NCI-H1092 treated with DMSO at 0.1 percent for 48 hours (cell line): ENCODE data around the gene TCAP.

Experiments used
- DNase-seq: peaks from one replicate; lab custom pipeline; 2025; lab: John Stamatoyannopoulos, UW

The TCAP gene

DNA sequence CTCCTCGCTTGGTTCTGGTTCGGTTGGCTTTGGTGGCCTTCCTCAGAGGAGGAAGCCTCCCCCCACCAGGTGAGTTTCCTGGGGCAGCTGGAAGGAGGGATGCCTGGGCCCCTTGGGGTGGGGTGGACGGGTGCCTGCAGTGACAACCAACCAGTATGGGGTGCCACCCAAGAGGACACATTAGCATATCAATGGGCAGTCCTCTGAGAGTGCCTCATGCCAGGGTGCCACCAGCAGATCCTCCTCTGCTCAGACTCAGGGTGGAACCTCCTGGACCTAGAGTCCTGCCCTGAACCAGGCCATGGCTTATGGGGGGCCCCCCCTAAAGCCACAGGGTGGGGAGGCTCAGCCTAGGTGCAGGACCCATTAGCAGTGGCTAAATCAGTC lies 35.7 kb upstream of the TCAP start:
- DNase-seq, result no peak

DNA sequence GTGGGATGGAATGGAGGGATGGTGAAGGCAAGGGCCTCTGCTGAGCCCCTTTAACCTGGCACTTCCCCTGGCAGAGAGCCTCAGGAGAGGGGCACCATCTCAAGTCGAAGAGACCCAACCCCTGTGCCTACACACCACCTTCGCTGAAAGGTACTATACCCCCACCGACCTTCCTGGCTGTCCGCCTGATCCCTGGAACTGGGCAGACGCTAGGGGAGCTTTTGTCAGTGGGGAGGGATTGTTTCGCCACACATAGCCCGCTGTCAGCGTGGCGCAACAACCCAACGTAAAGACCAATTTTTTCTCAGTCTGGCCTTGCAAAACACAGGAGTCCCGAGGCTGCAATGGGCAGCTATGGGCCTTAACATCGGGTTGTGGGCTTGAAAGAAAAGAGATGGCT lies 35.3 kb upstream of the TCAP start:
- DNase-seq, result no peak

DNA sequence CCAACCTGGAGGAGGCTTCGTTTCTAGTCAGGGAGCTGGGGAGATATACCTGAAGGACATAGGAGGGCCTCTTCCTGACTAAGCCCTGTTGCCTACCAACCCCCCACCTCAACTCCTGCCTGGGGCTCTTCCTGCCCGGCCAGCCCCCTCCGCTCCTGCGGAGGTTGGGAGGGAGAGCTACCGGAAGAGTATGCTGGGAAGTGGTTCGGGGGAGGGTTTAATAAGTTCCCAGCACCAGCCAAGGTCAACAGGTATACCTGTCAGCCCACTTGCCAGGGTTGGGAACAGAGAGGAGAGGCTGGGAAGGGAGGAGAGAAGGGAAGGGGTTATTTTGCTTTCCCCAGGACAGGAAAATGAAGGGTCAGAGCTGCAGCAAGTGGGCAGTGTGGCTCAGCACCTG lies 33.7 kb upstream of the TCAP start:
- DNase-seq, result no peak

DNA sequence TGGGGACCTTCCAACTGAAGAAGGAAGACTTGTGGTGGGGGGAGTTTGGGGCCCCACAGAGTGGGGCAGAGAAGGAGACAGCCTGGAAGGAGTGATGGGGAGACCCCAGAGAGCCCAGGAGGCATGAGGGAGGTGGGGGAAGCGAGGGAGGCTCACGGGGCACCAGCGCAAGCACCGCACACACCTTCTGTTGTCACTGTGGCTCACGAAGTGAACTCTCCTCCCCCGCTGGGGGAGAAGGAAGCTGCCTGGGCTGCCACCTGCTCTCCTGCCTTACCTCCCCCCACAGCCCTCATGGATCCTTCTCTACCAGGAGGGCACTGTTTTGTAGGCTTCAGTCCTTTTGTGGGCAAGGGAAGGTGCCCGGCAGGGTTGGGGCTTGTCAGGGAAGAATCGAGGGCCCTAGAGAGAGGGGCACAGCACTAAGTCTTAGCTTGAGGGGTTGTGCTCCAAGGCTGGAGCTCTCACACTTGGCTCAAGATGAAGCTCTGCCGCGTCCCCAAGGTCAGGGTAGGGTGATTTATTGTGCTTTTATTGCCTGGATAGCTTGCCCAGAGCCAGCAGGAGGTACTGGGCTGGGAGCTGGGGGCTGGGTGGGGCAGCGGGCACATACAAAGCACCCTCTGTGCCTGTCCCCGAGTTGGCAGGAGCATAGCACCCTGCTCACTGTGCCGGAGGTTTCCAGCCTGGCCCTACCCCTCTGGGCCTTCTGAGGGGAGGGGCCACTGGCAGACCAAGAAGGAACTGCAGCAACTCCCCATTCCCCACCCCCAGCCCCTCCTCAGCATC lies 32.8 kb upstream of the TCAP start:
- DNase-seq, result peak; percentile 74

DNA sequence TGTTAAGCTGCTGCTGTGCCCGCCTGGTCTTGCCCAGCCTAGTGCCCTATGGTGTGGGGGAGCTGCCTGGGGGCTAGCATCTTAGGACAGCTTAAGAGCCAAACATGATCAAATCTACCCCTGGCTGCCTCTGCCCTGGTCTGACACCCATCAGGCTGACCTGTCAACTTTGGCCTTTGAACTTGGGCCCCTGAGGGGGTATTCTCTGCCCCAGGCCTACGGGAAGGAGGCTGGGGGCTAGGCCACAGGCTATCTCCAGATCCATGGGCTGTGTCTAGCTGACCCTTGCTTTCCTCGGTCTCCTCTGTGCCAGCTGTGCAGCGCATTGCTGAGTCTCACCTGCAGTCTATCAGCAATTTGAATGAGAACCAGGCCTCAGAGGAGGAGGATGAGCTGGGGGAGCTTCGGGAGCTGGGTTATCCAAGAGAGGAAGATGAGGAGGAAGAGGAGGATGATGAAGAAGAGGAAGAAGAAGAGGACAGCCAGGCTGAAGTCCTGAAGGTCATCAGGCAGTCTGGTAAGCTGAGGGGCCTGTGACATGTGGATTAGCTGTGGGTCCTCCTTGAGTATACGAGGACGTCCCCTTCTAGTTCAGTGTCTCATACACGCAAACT lies 31.5 kb upstream of the TCAP start:
- no peak for DNase-seq

DNA sequence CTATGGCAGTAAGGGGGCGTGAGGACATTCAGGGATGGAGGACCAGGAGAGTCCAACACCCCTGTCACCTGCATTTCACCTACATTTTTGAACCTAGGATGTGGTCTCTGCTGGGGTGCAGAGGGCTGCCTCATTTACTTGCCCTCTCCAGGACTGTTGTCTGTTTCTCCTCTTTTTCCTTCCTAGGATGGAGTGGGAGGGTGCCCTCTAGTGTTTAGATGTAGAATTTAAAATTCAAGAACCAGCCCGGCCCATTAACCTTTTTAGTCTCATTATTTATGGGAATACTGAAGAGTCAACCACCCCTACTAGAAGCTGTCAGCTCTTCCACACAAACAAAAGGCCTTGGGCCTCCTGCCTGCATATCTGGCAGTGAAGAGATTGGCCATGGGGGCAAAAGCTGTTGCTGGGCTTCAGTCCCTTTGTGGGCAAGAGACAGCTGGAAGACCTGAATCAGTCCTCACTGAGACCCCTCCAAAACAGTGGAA lies 30.7 kb upstream of the TCAP start:
- DNase-seq, result peak; percentile 67

DNA sequence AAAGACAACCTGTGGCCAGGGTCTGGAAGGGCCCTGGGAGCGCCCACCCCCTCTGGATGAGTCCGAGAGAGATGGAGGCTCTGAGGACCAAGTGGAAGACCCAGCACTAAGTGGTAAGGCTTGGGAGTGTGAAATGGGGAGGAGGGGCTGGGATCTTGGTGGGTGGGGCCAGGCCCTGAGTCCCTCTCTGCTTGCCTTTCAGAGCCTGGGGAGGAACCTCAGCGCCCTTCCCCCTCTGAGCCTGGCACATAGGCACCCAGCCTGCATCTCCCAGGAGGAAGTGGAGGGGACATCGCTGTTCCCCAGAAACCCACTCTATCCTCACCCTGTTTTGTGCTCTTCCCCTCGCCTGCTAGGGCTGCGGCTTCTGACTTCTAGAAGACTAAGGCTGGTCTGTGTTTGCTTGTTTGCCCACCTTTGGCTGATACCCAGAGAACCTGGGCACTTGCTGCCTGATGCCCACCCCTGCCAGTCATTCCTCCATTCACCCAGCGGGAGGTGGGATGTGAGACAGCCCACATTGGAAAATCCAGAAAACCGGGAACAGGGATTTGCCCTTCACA lies 29.5 kb upstream of the TCAP start:
- no peak for DNase-seq

DNA sequence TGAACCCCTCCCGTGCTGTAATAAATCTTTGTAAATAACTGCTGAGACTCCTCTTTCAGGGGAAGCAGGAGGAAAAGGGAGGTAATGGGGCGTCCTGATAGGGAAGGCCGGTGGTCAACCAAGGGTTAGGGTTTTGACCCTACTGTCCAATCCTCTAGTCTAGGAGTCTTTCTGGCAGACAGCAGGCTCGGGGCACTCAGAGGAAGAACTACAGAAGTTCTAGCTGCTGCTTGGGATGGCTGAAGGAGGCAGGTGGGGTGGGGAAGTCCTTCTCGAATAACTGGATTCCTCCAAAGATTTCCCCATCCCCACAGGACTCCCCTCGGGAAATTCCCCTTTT lies 28.6 kb upstream of the TCAP start:
- DNase-seq, result no peak

DNA sequence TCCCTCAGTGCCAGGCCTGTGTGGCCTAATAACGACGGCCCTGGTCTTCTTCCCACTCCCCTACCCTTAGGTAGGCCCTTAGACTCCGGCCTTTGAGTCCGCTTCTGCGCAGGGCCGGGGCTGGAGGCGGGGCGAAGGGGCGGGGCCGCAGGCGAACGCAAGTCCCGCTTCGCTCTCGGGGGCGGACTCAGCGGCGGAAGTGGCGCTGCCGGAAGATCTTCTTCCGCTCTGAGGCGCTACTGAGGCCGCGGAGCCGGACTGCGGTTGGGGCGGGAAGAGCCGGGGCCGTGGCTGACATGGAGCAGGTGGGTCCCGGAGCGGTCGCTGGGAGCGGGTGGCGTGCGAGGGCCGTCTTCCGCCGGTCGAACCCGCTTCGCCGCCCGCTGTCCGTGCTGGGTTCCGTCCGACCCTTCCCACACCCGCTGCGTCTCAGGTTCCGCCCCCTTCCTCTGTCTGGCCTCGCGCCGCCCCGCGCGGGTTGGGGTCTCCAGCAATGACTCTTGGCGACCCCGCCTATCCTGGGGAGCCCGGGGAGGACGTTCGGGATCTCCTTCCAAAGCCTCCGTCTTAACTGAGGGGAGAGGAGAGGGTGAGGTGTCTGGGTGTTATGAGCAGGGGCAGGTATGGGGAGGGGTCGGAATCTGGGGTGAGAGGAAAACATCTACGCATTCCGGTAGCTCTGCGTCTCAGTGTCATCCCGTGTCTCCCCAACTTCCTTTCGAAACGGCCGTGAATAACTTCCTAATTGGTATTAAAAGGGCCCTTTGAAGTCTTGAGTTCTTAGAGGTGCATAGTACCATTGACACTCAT lies 28.0 kb upstream of the TCAP start, which contains the start of gene STARD3:
TSS of gene STARD3 (plus strand) at position 218 of the 810 bp plus-strand sequence. CDS start 16,388 bp downstream, outside the sequence.
- peak; percentile 68 for DNase-seq

DNA sequence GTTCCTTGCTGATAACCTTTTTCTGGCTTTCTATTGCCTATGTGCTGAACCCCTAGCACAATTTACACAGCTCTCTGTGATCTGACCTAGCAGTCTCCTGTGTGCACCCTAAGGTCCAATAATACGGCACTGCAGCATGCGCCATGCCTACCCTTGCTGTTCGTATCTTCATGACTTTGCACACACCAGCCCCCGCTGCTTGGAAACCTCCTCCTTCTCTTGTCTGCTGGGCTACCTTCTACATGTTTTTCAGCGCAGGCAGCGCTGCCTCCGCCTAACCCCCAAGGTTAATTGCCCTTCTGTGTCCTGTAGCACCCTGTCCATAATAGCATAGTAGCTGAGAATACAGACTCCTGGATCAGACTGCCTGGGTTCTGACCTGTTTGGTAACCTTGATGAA lies 26.8 kb upstream of the TCAP start:
- DNase-seq, result no peak

DNA sequence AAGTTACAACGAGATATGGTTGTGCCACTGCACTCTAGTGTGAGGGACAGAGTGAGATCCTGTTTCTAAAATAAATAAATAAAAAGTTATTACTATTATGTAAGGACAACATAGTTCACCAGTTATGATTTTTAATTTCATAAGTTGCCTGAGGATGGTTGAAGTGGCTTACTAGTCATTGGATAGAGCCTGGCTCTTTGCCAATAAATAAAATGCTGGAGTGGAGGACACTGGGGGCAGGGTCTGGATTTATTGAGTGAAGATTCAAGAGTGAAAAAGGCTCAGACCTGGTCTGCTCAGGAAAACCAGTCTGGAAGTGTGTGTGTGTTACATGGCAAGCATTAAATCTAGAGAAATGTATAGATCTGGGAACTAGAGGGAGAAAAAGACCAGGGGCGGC lies 26.1 kb upstream of the TCAP start:
- no peak for DNase-seq

DNA sequence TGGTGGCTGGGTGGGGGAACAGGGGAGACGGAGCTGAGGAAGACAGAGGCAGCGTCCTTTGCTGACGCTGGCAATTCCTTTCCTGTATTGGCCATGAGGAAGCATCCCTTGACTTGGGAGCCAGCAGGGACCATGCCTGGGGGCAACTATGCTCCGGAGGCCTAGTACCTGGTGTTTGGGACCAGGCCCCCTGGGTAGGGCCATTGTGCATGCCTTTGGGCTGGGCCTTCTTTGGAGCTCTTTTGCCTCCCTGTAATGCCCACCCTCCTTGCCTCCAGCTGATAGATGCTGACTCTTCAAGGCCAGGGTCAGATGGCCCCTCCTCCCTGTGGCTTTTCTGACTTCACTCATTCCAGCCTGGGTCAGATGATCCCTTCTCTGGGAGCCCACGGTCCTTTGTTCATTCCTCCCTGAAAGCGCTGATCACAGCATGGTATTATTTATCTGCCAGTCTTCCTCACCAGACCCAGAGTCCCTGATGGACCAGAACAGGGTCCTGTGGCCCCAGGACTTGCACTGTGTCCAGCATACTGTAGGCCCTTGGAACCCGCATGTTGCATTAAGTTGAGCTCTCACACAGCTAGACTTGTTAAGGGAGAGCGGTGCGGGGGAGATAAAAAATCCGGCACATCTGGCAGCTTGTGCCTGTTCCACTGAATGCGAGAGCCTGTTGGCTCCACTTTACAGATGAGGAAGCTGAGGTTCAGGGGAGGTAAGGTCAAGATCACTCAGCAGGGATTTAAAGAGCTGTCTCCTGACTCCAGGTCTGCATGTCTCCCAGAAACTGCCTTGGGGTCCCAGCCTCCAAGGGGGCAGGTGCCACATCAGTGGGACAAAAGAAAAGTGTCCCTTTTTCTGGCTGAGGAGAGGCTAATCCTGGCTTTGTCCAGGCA lies 25.3 kb upstream of the TCAP start:
- no peak for DNase-seq

DNA sequence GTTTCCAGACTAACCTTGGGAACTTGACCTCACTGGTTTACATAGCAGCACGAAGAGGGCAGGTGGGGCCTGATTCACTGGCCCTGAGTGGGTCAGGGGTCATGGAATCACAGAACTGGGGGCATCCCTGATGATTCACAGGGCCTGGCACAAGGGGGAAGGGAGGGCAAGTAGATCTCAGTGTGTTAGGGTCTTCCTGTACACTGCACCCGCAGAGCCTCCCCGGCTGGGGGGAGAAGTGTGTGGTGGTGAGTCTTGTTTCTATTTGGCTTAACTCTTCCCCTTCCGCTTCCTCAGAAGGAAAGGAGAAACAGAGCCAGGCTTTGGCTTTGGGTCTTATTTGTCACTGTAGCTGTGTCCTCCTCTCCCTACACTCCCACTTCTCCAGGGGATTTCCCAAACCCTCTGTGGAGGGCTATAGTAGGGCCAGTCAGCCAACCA lies 24.5 kb upstream of the TCAP start:
- DNase-seq, result no peak

DNA sequence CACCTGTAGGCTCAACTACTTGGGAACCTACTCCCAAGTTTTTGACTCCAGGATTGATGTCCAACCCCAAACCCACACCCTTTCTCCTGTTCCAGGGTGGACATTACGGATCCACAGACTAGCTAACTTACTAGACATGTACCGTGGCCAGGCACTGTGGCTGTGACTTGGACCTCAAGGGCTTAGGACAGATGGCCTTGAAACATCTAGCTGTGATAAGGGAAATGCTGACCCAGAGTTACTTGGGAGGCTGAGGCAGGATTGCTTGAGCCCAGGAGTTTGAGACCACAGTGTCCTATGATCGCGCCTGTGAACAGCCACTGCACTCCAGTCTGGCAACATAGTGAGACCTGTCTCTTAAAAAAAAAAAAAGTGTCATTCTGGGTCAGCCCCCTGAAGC lies 24.1 kb upstream of the TCAP start:
- DNase-seq, result no peak

DNA sequence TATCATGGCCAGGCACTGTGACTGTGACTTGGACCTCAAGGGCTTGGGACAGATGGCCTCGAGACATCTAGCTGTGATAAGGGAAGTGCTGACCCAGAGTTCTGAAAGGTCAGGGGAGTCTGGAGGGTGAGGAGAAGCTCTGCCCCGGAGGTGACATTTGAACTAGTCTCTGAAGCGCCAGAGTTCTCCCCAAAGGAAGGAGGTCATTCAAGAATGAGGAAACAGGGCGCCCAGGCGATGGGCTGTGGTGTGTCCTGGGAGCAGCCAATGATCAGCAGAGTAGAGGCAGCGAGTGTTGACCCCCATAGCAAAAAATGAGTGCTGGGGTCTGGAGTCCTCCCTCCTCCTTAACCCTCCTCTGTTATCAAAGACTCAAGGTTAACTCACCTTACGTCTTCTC lies 23.3 kb upstream of the TCAP start:
- DNase-seq, result no peak

DNA sequence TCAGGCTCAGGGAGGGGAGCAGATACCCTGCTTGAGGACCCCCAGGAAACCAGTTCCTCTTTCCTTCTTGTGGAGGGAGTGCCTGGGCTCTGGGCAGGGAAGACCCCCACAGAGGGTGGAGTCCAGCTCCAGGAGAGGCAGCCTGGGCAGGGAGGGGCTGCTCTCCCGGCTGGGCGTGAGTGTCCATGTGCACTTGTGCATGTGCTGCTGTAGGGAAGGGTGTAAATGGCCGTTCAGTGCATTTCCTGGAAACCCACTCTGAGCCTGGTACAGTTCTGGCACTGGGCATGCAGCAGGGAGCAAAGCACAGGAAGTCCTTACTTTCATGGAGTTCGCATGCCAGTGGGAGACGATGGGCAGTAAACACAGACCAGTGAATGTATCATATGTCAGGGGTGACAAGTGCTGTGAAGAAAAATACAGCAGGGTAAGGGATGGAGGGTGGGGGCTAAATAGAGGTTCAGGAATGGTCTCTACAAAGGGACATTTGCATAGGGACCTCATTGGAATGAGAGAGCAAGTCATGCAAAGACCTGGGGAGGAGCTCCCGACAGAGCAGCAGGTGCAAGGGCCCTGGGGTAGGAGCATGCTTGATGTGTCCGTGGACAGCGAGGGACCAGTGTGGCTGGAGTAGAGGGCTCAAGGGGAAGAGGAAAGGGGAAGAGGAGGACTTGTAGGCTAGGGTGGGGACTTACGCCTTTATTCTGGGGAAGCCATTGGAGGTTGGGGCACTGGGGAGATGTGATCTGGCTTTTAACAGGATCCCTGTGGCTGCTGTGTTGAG lies 22.7 kb upstream of the TCAP start:
- no peak for DNase-seq

DNA sequence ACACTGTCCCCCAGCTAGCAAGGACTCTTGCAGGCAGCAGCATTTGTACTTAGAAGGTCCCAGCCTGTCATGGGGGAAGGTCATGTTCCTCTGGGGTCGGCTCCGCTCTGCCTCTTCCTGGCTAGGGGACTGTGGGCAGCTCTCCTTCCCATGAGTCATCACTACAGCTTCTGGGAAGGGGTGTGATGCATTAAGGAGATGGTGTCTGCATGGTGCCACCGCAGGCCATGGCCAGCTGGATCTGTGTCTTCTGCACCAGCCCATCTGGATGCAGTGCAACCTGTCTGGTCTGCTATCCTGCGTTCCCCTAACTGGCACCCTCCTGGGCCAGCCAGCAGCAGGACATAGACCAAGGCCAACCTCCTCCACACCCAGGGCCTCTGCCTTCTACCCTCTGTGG lies 21.9 kb upstream of the TCAP start:
- DNase-seq, result no peak

DNA sequence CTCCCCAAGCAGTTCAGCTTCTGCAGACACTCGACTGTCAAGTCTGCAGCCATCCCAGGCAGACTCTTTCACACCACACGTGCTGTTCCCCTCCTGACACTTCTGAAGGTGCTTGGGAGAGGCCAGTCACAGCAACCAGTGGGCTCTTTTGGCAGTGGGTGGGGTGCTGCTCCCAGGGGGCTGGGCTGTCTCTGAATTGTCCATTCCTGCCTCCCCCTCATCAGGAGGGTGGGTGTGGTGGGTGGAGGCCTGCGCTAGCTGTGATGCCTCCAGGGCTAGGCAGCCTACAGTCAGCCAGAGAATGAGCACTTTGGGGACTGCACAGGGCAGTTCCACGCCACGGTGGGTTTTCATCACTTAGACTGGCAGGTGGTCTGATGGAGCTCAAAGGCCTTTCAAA lies 17.9 kb upstream of the TCAP start:
- no peak for DNase-seq

DNA sequence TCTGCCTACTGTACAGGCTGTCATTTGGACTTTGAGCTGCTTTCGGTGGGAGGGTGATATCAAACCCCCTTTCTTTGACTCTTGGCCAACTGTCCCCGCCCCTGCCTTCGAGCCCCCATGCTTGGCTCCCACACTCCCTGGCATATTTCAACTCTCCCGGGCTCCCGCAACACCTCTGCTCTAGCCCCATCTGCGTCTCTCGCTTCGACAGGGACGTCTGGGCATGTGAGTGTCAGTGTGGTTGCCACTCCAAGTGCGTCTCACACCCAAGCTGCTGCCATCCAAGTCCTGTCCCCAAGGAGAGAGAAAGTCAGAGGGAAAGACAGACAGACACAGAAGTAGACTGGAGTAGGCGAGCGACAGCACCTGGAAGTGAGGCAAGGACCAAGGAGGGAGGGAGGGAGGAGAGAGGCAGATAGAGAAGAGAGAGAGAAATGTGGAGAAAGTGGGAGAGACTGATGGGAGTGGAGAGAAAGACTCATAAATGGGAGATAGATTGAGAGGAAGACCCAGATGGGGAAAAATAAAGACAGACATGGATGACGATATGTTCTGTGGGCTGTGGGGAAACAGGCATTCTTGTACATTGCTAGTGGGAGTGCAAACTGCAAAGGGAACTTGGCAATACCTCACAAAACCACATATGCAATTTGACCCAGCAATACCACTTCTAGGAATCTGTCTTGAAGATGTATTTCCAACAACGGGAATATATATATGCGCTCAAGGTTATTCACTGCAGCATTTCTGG lies 16.4 kb upstream of the TCAP start:
- DNase-seq, result no peak

DNA sequence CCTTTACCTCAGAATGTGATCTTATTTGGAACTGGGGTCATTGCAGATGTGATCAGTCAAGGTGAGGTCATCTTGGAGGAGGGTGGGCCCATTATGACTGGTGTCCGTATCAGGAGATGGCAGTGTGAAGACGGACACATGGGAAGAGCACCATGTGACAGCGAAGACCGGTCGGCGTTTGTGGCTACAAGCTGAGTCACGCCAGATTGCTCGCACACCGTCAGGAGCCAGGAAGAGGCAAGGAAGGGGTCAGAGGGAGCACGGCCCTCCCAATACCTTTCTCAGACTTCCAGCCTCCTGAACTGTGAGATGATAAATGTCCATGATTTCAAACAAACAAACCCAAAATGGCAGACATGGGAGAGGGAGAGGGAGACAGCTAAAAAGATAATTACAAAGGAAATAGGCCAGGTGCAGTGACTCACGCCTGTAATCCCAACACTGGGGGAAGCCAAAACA lies 15.0 kb upstream of the TCAP start:
- no peak for DNase-seq
